GM12892 (cell line): ENCODE measurements around the gene EVX1.

Experiments used
- POLR2A ChIP-seq: IDR thresholded peaks from 2 replicates; pipeline ENCODE4 v1.6.1; 2011; ENCODE audit warnings: low read depth, low read length, control low read depth
- TAF1 ChIP-seq: IDR thresholded peaks from 2 replicates; pipeline ENCODE4 v1.6.1; 2011; ENCODE audit warnings: low read depth, mild to moderate bottlenecking, control low read depth, low read length, borderline replicate concordance

- TF ChIP-seq TAF1: no peak
- TF ChIP-seq POLR2A: no peak
Observed at GRCh38 chr7:27247000-27247399, 4.4 kb downstream of the EVX1 start.
